ENCODE measurements around the gene PTPRK.

- no peak for TF ChIP-seq CTCF (conservative IDR thresholded peaks at IDR 0.05; ENCODE audit: low read depth in 2 of 2)
- no peak for TF ChIP-seq EZH2 (IDR thresholded peaks at IDR 0.05; ENCODE audit: low read depth, unreplicated experiment)
- no peak for TF ChIP-seq CREB1 (CRISPR knock-in tag; IDR thresholded peaks at IDR 0.05; ENCODE audit: low read depth)
- no peak for TF ChIP-seq REST (IDR thresholded peaks at IDR 0.05; ENCODE audit: unreplicated experiment)
- no peak for TF ChIP-seq NANOG (IDR thresholded peaks at IDR 0.05; ENCODE audit: borderline replicate concordance)
These were observed 16.3 kb downstream of the PTPRK start for GRCh38 chr6:128504003-128504654.
